Fibroblast of mammary gland (primary cell): ENCODE results near the gene GAS6.

Source experiments
- DNase-seq: peaks from one replicate; pipeline ENCODE4 v3.0.0-alpha.2; 2010; ENCODE audit warnings: low read depth
- H3K4me3 ChIP-seq: 2 replicates; pipeline ENCODE4 v1.5.1; 2011; ENCODE audit warnings: low read depth, mild to moderate bottlenecking, low read length, moderate library complexity; ENCODE audit not compliant: control insufficient read depth
- TF ChIP-seq, protein P1 (sequence below): conservative IDR thresholded peaks from 2 replicates; pipeline ENCODE4 v1.5.1; 2011; ENCODE audit warnings: low read depth, low read length, inconsistent platforms; ENCODE audit not compliant: control insufficient read depth, insufficient read depth

The GAS6 gene

DNA sequence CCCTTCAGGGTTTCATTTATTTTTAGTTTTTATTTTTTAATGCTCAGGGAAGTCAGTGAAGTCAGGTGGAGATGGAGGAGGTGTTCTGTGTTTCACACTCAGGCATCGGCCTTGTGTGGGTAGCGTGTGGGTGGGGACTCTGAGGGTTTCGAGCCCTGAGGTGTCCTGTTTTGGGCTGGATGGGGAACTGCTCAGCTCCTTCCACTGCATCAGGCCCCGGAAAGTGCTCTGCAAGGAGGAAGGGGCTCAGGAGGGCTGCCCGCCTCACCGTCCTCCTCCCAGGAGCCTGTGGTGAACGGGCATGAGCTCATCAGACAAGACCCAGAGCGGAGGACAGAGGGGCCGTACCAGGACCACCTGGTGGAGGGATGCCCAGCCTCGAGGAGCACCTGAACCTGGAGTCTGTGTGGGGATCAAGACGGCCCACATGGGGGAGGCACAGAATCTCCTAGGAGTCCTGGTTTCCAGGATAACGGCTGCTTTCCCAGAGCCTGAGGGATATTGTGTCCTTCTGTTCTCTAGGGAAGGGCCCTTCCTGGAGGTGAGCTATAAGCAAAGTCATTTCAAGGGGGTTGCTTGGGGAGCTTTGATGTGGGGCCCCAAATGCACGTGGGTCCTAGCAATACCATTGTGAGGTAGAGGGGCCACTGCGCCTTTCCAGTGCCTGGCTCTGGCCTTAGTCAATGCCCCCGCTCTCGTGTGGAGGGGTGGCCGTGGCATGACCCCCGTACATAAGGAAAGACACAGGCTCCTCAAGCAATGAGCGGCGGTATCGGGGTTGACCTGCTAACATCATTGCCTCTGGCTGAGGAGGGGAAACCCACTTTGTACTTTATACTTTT lies 13.5 kb upstream of the GAS6 start:
- DNase-seq, result no peak
- H3K4me3 ChIP-seq, result no peak overlapping the region
- TF ChIP-seq, protein P1, sequence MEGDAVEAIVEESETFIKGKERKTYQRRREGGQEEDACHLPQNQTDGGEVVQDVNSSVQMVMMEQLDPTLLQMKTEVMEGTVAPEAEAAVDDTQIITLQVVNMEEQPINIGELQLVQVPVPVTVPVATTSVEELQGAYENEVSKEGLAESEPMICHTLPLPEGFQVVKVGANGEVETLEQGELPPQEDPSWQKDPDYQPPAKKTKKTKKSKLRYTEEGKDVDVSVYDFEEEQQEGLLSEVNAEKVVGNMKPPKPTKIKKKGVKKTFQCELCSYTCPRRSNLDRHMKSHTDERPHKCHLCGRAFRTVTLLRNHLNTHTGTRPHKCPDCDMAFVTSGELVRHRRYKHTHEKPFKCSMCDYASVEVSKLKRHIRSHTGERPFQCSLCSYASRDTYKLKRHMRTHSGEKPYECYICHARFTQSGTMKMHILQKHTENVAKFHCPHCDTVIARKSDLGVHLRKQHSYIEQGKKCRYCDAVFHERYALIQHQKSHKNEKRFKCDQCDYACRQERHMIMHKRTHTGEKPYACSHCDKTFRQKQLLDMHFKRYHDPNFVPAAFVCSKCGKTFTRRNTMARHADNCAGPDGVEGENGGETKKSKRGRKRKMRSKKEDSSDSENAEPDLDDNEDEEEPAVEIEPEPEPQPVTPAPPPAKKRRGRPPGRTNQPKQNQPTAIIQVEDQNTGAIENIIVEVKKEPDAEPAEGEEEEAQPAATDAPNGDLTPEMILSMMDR, result no peak

DNA sequence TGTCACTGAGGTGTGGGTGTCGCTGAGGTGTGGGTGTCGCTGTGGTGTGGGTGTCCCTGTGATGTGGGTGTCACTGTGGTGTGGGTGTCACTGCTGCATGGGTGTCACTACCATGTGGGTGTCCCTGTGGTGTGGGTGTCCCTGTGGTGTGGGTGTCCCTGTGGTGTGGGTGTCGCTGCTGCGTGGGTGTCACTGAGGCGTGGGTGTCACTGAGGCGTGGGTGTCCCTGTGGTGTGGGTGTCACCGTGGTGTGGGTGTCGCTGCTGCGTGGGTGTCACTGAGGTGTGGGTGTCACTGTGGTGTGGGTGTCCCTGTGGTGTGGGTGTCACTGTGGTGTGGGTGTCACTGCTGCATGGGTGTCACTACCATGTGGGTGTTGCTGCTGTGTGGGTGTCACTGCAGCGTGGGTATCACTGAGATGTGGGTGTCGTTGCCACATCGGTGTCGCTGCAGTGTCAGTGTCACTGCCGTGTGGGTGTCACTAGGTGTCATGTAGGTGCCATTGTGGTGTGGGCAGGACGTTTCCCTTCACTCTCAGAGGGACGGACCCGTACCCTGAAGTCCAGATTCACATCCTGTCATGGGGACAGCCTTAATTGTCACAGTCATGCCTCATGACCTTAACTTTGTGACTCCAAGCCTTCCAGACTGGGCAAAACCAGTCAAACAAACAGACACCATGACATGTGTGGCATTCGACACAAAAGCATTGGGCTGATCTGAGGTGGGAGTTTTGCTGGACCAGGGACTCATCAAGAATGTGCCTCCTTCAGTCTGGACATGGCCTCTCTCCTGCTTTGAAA lies 12.7 kb upstream of the GAS6 start:
- TF ChIP-seq, protein P1, result no peak
- DNase-seq, result no peak
- H3K4me3 ChIP-seq, result no peak overlapping the region

DNA sequence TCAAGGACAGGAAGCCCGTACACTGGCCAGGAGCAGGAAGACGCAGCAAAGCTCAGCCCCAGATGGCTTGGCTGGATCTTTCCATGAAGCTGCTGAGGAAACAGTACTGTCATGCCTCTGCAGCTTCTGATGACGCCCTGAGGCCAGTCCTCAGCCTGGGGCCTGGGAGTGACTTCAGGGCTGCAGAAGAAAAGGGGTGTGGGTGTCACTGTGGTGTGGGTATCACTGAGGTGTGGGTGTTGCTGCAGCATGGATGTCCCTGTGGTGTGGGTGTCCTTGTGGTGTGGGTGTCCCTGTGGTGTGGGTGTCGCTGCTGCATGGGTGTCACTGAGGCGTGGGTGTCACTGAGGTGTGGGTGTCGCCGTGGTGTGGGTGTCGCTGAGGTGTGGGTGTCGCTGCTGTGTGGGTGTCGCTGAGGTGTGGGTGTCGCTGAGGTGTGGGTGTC lies 12.0 kb upstream of the GAS6 start:
- DNase-seq, result no peak
- TF ChIP-seq, protein P1, result no peak
- no peak overlapping the region for H3K4me3 ChIP-seq

DNA sequence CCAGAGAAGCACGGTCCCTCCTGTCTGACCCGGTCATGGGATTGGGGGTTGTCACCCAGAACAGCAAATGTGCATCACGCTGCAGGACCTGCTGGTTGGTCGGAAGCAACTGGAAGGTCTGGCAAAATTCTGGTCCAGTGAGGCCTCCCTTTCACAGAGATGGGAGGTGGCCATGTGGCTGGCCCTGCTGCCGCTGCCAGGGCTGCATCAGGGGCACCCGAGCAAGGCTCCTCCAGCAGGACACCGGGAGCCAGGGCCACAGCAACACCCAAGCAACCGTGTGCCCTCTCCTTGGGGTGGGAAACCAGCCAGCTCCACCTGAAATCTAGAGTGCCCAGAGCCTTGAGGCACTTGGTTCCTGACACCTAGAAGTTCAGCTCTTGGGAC lies 11.5 kb upstream of the GAS6 start:
- no peak overlapping the region for H3K4me3 ChIP-seq
- no peak for DNase-seq
- TF ChIP-seq, protein P1, result no peak

DNA sequence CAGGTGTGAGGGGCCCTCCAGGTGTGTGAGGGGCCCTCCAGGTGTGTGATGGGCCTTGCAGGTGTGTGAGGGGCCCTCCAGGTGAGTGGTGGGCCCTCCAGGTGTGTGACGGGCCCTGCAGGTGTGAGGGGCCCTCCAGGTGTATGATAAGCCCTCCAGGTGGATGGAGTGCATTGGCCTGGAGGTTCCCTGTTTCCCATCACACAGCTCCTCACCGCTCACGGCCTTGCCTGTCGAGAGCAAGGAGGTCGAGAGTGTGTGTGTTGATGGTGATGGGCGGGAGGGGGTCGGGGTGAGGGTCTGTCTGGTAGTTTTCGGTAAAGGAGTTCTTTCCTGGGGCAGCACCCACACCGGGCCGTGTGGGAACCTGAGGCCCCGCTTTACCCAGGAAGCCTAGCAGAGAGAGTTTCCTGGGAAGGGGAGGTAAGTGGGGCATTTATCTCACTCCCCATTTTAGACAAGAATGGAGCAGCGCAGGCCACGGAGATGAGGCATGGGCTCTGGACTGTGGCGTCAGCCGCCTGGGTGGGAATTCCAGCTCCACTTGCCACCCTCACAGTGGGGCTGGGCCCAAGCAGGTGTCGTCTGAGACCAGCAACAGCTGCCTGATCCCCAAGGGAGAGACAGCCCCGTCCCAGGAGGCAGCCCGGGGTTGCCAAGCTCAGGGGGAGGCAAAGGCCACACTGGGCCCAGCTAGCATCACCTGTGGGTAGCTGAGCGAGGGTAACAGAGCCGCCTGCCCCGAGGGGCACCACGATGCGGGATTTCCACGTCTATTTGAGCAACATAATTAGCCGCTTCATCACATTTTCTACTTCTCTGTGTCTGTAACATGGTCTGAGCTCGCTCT lies 10.9 kb upstream of the GAS6 start:
- no peak overlapping the region for H3K4me3 ChIP-seq
- DNase-seq, result no peak
- TF ChIP-seq, protein P1, result no peak

DNA sequence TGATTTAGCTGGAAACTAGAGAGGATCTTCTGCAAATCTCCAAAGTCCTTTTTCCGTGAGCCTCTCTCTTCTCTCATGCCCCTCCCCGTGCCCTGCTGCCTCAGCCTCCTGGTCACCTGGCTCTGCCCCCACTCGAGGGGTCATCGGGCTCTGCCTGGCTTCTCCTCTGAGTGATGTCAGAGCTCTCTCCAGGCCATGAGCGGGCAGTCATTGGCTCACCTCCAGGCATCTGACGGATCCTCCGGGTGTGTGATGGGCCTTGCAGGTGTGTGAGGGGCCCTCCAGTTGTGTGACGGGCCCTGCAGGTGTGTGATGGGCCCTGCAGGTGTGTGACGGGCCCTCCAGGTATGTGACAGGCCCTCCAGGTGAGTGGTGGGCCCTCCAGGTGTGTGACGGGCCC lies 10.3 kb upstream of the GAS6 start:
- H3K4me3 ChIP-seq, result no peak overlapping the region
- DNase-seq, result no peak
- TF ChIP-seq, protein P1, result no peak
